H1 (cell line): ENCODE results near the gene GGA3.

Source experiments
- EP300 ChIP-seq, 2 experiments: IDR thresholded peaks; 1 replicate in 1 of 2; 2 replicates in 1 of 2; pipeline ENCODE4 v1.6.1; 2011 to 2012; ENCODE audit warnings: low read depth in 2 of 2, low read length in 2 of 2, mild to moderate bottlenecking in 2 of 2, borderline replicate concordance in 1 of 2, inconsistent platforms in 1 of 2, moderate library complexity in 1 of 2
- MAFK ChIP-seq: IDR thresholded peaks from 2 replicates; pipeline ENCODE4 v1.6.1; 2012; ENCODE audit warnings: low read depth, mild to moderate bottlenecking, improper control_type of control experiment, low read length
- TCF12 ChIP-seq: IDR thresholded peaks from 2 replicates; pipeline ENCODE4 v1.6.1; 2011; ENCODE audit warnings: low read depth, mild to moderate bottlenecking, low read length
- TF ChIP-seq, protein P1 (sequence below), 3 experiments: IDR thresholded peaks; 1 replicate in 2 of 3; 2 replicates in 1 of 3; pipeline versions ENCODE4 v1.5.1 to v1.6.1; 2011; ENCODE audit warnings: low read length in 3 of 3, mild to moderate bottlenecking in 3 of 3, inconsistent platforms in 2 of 3, low read depth in 1 of 3, moderate library complexity in 1 of 3; ENCODE audit not compliant: insufficient read depth in 1 of 3; ENCODE audit errors: control extremely low read depth in 1 of 3

DNA sequence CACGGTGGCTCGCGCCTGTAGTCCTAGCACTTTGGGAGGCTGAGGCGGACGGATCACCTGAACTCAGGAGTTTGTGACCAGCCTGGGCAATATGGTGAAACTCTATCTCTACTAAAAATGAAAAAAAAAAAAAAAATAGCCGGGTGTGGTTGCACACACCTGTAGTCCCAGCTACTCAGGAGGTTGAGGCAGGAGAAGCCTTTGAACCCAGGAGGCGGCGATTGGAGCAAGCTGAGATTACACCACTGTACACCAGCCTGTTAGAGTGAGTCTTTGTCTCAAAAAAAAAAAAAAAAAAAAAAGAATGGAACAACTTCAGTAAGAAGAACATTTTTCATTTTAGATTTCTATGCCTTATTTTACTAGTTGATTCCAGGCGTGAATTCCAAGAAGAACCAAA, 53.2 kb downstream of the GGA3 start:
- TF ChIP-seq TCF12 (no peak), EP300 (IDR thresholded peaks at IDR 0.05; ENCODE audit: borderline replicate concordance in 1 of 2, low read depth in 2 of 2, low read length in 2 of 2) (no peak), MAFK (no peak)
- TF ChIP-seq, protein P1, sequence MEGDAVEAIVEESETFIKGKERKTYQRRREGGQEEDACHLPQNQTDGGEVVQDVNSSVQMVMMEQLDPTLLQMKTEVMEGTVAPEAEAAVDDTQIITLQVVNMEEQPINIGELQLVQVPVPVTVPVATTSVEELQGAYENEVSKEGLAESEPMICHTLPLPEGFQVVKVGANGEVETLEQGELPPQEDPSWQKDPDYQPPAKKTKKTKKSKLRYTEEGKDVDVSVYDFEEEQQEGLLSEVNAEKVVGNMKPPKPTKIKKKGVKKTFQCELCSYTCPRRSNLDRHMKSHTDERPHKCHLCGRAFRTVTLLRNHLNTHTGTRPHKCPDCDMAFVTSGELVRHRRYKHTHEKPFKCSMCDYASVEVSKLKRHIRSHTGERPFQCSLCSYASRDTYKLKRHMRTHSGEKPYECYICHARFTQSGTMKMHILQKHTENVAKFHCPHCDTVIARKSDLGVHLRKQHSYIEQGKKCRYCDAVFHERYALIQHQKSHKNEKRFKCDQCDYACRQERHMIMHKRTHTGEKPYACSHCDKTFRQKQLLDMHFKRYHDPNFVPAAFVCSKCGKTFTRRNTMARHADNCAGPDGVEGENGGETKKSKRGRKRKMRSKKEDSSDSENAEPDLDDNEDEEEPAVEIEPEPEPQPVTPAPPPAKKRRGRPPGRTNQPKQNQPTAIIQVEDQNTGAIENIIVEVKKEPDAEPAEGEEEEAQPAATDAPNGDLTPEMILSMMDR (IDR thresholded peaks at IDR 0.05; ENCODE audit: control extremely low read depth in 1 of 3, insufficient read depth in 1 of 3, low read depth in 1 of 3, low read length in 3 of 3): no peak
